Measurements from ENCODE around the gene SLC6A9. TPM values are rescaled to one million over a fixed set of nuclear protein-coding genes. Genes with fewer than 3 reads are reported as not detected.

The SLC6A9 gene
- total RNA-seq, 2 experiments from 2014 or later, result 6.5 to 7.4 TPM

DNA sequence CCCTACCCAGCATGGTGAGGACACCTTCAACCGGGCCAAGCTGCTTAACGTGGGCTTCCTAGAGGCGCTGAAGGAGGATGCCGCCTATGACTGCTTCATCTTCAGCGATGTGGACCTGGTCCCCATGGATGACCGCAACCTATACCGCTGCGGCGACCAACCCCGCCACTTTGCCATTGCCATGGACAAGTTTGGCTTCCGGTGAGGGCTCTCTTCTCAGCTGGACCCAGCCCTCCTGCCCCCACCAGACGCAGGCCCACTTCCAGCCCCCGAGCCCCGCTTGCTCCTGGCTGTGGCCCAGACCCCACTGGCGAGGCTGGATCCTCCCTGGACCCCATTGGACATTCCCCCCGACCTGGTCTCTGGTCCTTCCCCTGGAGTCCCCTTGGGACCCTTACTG, 46.4 kb downstream of the SLC6A9 start:
- Mint-ChIP-seq H3K4me3 (no peak overlapping the region), H3K27ac (no peak overlapping the region), H3K9me3 (no peaks in the 10 kb centered on the region), H3K4me1 (ENCODE audit: low read depth) (peaks cover 6% of the 10 kb centered on the region), H3K27me3 (no peaks in the 10 kb centered on the region), H3K36me3 (ENCODE audit: low read depth) (peaks cover 20% of the 10 kb centered on the region)
- ChIA-PET POLR2A (interaction anchor here (1.2 kb wide), 1 partner anchor 10 kb away, joined by 3 read pairs; the partner anchor contains the start of gene ATP6V0B), CTCF (no interaction called here)
- DNase-seq (no peak), ATAC-seq (no peak)
- intact Hi-C loops (cut with micrococcal nuclease), result no loop called here
- TF ChIP-seq, protein P1, sequence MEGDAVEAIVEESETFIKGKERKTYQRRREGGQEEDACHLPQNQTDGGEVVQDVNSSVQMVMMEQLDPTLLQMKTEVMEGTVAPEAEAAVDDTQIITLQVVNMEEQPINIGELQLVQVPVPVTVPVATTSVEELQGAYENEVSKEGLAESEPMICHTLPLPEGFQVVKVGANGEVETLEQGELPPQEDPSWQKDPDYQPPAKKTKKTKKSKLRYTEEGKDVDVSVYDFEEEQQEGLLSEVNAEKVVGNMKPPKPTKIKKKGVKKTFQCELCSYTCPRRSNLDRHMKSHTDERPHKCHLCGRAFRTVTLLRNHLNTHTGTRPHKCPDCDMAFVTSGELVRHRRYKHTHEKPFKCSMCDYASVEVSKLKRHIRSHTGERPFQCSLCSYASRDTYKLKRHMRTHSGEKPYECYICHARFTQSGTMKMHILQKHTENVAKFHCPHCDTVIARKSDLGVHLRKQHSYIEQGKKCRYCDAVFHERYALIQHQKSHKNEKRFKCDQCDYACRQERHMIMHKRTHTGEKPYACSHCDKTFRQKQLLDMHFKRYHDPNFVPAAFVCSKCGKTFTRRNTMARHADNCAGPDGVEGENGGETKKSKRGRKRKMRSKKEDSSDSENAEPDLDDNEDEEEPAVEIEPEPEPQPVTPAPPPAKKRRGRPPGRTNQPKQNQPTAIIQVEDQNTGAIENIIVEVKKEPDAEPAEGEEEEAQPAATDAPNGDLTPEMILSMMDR (IDR thresholded peaks at IDR 0.05), result no peak

DNA sequence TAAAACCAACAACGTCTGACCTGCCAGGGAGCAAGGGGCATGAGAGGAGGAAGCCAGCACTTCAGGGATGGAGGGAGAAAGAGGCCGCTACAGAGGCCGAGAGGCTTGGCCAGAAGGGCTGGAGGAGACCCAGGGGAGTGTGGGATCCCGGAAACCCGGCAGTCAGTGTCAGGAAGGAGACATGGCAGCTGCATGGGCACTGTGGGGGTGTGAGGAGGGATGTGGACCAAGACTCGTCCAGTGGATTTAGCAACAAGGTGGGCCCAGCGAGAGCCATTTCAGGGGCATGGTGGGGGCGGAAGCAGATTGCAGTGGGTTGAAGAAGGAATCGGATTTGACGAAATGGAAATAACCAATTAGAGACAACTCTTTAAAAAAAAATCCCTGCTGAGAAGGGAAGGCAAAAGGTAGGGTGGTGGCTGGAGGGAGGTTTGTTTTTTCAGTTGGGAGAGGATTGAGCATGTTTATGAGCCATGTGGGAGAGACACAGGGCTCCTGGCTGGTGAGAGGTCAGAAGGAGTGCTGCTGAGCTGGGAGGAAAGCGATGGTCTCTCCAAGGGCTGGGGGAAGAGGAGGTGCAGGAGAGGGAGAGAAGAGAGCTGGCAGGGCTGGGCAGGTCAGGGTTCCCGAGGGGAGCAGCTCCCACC, 47.9 kb downstream of the SLC6A9 start:
- no peak overlapping the region for H3K4me3 Mint-ChIP-seq
- H3K4me1 Mint-ChIP-seq (ENCODE audit: low read depth), result peaks cover 10% of the 10 kb centered on the region
- CTCF ChIA-PET, result no interaction called here
- H3K27me3 Mint-ChIP-seq, result no peaks in the 10 kb centered on the region
- POLR2A ChIA-PET, result no interaction called here
- H3K36me3 Mint-ChIP-seq (ENCODE audit: low read depth), result peaks cover 24% of the 10 kb centered on the region
- ATAC-seq (no peak), DNase-seq (no peak)
- TF ChIP-seq, protein P1 (IDR thresholded peaks at IDR 0.05), result no peak
- no peaks in the 10 kb centered on the region for H3K9me3 Mint-ChIP-seq
- intact Hi-C loops (cut with micrococcal nuclease), result no loop called here
- no peak overlapping the region for H3K27ac Mint-ChIP-seq

DNA sequence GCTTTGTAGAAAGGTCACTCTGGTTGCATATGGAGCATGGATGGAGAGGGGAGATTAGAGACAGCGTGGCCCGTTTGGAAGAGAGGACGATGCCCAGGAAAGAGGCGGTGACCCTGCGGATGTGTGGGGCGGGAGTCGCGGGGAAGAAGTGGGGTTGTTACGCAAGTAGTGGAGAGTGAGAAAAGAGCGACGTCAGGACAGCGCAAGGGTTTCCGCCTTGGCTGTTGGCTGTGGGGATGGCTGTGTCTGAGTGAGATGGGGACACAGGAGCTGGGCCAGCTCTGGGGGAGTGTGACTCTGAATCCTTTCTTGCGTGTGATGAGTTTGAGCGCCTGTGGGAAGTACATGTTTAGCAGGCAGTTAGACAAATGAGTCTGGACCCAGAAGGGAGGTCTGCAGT, 48.5 kb downstream of the SLC6A9 start:
- POLR2A ChIA-PET, result no interaction called here
- CTCF ChIA-PET, result no interaction called here
- H3K4me1 Mint-ChIP-seq (ENCODE audit: low read depth), result peaks cover 15% of the 10 kb centered on the region
- TF ChIP-seq, protein P1 (IDR thresholded peaks at IDR 0.05), result no peak
- DNase-seq (no peak), ATAC-seq (no peak)
- peaks cover 29% of the 10 kb centered on the region for H3K36me3 Mint-ChIP-seq (ENCODE audit: low read depth)
- intact Hi-C loops (cut with micrococcal nuclease), result no loop called here
- no peak overlapping the region for H3K4me3 Mint-ChIP-seq
- H3K27ac Mint-ChIP-seq, result no peak overlapping the region
- H3K27me3 Mint-ChIP-seq, result no peaks in the 10 kb centered on the region
- H3K9me3 Mint-ChIP-seq, result no peaks in the 10 kb centered on the region

DNA sequence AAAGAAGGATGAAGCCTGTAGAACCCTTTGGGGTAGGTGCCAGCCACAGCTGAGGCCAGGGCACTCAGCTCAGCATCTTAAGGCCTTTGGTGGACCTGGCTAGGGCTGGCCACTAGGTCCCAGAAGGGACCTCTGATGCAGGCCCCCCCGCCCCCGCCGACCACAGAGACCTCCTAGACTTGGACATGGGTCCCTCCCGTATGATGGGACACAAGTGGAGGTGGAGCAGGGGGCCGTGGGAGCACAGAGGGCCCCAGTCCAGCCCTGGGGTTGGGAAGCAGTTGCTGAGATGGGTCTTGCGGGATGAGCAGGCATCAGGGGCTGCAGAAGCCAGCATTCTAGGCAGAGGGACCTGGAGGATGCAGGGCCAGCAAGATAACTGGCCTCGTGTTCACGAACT, 49.0 kb downstream of the SLC6A9 start:
- CTCF ChIA-PET, result no interaction called here
- H3K27me3 Mint-ChIP-seq, result no peaks in the 10 kb centered on the region
- TF ChIP-seq, protein P1 (IDR thresholded peaks at IDR 0.05), result no peak
- H3K36me3 Mint-ChIP-seq (ENCODE audit: low read depth), result peaks cover 34% of the 10 kb centered on the region
- POLR2A ChIA-PET, result no interaction called here
- no peak overlapping the region for H3K27ac Mint-ChIP-seq
- peaks cover 21% of the 10 kb centered on the region for H3K4me1 Mint-ChIP-seq (ENCODE audit: low read depth)
- DNase-seq (no peak), ATAC-seq (no peak)
- no peaks in the 10 kb centered on the region for H3K9me3 Mint-ChIP-seq
- H3K4me3 Mint-ChIP-seq, result no peak overlapping the region
- intact Hi-C loops (cut with micrococcal nuclease), result no loop called here

DNA sequence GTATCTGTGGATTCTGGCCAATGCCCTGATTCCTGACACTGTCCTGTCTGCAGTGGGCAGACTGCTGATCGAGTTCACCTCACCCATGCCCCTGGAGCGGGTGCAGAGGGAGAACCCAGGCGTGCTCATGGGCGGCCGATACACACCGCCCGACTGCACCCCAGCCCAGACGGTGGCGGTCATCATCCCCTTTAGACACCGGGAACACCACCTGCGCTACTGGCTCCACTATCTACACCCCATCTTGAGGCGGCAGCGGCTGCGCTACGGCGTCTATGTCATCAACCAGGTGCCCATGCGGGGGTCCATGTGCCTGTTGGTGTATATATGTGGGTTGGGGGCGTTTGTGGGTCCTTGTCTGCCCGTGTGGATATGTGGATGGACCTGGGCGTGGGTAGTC, 49.6 kb downstream of the SLC6A9 start:
- intact Hi-C loops (cut with micrococcal nuclease), result no loop called here
- H3K4me1 Mint-ChIP-seq (ENCODE audit: low read depth), result peaks cover 27% of the 10 kb centered on the region
- H3K27me3 Mint-ChIP-seq, result no peaks in the 10 kb centered on the region
- H3K36me3 Mint-ChIP-seq (ENCODE audit: low read depth), result peaks cover 41% of the 10 kb centered on the region
- ATAC-seq (no peak), DNase-seq (no peak)
- ChIA-PET POLR2A (no interaction called here), CTCF (no interaction called here)
- TF ChIP-seq, protein P1 (IDR thresholded peaks at IDR 0.05), result no peak
- H3K4me3 Mint-ChIP-seq, result no peak overlapping the region
- H3K27ac Mint-ChIP-seq, result no peak overlapping the region
- no peaks in the 10 kb centered on the region for H3K9me3 Mint-ChIP-seq
